ENCODE results near the gene FAM227A.

FAM227A gene

DNA sequence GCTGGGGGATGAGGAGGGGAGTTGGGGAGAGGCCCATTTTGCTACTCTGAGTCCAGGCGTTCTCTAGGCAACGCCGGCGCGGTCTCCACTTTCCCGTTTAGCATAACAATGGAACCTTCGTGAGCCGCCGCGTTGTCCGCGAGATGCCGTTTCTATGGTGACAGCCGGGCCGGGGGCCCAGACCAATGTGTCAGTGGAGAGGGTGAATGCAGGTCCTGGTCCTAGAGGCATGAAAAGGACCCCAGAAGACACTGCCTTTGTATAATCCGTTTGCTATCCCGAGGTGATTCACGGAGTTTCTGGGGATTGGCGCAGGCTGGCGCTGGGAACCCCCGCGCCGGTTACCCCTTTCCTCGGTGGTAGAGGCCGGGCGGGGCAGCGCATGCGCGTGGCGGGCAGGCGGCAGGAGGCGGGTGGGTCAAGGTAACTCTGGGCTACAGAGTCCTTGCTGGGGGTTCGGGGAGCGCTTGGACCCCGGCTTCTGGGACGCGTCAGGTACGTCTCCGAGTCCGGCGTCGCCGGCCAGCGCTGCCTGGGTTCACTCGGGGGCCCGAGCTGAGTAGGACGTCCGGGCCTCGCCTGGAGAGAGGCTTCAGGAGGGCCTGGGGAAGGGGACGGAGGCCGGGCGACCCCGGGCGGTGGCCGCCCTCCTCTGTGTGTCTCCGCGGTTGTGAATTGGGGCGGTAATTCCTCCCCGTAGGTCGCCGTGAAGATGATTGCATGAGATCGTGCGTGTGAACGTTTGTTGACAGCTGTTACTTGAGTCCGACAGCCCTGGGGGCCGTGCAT, at the start of gene FAM227A, which contains the start of gene CBY1:
FAM227A (minus strand) TSS at position 137 of the 789 bp plus-strand sequence. CDS start 6,224 bp downstream, outside the sequence.
CBY1 (plus strand) TSS at position 383 of the 789 bp plus-strand sequence. CDS start 11,417 bp downstream, outside the sequence.
- DNase-seq: peak; percentile 76

- peak; percentile 99 for DNase-seq
These were observed 49.3 kb upstream of the FAM227A start, which contains the start of gene GTPBP1 for GRCh38 chr22:38705235-38706100. Gene GTPBP1, plus strand, starts transcription at chr22:38705944. Its CDS starts 12 bp downstream, at chr22:38705956.

DNA sequence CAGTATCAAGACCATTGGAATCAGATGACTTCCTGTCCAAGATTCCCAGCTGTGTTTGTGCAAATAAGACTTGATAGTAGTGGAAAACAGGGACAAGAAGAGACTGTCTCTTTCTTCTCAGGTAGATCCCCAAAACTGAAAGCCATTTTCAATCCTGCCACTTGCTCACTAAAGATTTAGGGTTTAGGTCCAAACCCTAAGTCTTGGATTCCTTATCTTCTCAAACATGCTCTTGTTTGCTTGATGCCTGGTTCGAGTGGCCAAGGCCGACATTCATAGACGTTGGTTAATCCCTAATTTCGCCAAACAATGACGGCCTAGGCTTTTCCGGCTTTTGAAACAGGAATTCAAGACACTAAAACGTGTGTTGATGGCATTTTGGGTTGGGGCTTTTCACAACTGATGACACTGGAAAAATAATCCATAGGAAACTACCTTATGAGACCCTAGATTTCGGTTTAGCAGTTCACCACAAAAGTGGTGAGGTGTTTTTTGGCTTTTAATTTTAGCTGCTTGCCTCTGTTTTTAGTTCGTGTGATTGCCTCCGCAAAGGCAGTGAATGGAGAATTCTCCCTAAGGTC, 48.6 kb upstream of the FAM227A start:
- DNase-seq: no peak

- peak; percentile 26 for DNase-seq
These were observed 44.8 kb upstream of the FAM227A start, which contains the start of gene JOSD1 for GRCh38 chr22:38700789-38701628. Gene JOSD1, minus strand, starts transcription at chr22:38700943. Its CDS starts 956 bp downstream, at chr22:38699987.

DNA sequence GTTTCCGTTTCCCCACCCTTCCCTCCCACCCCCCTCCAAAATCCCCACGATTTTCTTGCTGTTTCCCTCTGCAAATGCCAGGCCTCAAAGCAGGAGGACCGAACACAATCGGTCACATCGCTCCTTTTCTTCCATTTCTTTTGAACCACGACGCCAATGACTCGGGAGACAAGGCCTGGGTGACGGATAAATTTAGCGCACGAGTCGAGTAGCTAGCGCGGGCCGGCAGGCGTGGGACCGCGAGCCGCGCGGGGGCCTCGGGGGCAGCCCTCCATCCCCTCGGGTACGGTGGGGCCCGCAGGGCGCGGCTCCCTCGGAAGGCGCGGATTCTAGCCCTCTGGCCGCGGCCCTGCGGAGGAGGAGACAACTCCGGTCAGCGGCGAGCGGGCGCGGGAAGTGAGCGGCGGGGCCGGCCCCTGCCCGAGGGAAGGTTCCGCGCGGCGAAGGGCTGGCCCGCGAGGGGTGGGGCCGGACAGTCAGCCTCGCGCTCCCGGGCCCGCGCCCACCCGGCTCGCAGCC, 44.1 kb upstream of the FAM227A start:
- DNase-seq: no peak

GRCh38 chr22:38699784-38700183, 43.6 kb upstream of the FAM227A start:
- no peak for DNase-seq

DNA sequence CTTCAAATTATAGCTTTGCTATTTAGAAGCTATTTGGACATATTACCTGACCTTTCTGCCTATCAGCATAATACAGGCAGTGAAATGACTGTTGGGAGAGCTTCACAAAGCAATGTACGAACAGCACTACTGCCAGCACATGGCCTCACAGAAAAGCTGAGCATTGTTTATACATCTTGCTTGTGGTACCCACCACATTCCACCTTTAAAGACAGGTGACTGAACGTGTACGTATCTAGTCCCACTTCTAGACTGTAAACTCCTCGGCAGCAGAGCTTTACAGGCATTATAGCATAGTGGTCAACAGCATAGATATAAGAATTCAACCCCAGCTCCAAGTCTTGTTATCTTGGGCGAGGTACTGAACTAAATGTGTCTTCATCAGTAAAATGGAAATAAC, 43.0 kb upstream of the FAM227A start:
- no peak for DNase-seq

- DNase-seq: no peak
These were observed 42.4 kb upstream of the FAM227A start for GRCh38 chr22:38698407-38699094.

GRCh38 chr22:38697425-38698089, 41.4 kb upstream of the FAM227A start:
- no peak for DNase-seq

DNA sequence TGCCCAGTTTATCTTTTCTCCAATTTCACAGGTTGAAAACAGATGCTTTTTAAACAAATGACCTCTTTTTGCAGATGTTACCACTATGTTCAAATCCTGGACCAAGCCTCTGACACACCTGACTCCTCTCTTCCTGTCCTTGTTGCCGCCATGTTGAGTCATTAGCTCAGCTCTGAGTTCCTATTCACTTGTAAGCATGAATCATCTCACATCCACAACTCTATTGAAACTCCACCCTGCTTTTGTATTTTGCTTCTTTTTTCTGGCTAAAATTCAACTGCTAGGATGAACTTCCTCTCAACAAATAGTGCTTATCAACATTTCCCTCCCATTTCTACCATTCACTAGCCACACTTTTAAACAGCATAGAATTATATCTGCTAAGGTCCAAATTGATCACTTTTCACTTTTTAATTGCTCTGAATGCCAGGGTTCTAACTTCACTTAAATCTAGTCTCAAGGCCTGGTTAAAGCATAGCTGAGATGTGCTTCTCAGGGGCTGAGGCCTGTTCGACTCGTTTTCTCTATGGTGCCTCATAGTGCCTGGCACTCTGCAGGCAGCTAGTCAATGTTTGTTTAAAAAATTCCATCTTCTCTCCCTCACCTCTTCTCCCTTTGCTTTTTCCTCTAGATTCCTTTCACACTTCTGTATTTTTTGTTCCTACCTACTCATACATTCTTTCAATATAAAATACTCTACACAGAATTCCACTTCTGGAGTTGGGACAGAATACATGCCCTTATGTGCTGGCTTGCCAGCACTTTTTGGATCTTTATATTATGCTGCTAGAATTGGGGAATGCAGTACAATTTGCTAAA, 40.6 kb upstream of the FAM227A start:
- no peak for DNase-seq

- no peak for DNase-seq
These were observed 38.7 kb upstream of the FAM227A start for GRCh38 chr22:38694940-38695339.

DNA sequence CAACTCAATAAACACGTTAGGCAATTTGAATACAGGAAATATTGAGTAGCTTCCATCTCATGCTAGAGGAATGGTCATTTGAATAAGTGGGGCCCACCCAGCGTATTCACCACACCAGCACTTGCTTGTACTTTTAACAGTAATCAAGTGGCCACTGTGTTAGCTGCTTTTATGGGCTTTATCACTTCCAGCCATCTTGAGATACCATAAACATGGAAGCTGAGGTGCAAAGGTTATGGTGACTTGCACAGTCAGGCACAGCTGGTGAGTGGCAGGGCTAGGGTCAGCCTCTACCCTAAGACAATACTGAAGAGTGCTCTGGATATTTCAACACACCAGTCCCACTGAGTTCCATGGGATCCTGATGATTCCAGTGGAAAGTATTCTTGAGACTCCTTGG, 37.9 kb upstream of the FAM227A start:
- DNase-seq: no peak

GRCh38 chr22:38689651-38690050, 33.5 kb upstream of the FAM227A start:
- no peak for DNase-seq

DNA sequence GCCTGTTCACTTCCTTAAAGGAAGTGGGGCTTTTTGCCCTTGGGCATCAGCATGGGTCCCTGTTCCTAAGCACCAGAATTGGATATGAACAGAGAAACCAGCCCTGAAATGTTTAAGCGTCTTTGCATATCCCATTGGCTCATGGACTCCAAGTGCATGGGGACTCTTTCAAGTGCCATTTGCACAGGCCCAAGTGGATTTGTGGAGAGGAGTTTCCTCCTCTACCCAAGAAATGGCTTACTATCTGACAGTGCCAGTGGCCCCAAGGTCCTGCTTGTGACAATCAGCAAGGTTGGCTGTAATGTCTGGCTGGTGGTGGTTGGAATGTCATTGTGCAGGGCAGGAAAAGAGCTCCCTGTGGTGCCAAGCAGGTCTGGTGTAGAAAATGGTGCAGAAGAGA, 29.6 kb upstream of the FAM227A start:
- no peak for DNase-seq

DNA sequence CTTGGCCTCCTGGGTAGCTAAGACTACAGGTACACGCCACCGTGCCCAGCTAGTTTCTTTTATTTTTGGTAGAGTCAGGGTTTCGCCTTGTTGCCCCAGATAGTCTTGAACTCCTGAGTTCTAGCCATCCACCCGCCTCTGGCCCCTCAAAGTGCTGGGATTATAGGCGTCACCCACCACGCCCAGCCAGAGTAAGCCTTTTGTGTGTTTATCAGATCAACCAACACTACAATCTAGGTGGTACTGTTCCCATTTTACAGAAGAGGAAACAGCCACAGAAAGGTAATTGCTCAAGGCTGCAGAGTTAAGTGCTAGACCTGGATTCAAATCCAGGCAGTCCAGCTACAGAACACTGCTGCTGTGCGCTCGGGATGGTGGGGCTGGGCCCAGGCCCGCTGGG, 28.7 kb upstream of the FAM227A start:
- no peak for DNase-seq

DNA sequence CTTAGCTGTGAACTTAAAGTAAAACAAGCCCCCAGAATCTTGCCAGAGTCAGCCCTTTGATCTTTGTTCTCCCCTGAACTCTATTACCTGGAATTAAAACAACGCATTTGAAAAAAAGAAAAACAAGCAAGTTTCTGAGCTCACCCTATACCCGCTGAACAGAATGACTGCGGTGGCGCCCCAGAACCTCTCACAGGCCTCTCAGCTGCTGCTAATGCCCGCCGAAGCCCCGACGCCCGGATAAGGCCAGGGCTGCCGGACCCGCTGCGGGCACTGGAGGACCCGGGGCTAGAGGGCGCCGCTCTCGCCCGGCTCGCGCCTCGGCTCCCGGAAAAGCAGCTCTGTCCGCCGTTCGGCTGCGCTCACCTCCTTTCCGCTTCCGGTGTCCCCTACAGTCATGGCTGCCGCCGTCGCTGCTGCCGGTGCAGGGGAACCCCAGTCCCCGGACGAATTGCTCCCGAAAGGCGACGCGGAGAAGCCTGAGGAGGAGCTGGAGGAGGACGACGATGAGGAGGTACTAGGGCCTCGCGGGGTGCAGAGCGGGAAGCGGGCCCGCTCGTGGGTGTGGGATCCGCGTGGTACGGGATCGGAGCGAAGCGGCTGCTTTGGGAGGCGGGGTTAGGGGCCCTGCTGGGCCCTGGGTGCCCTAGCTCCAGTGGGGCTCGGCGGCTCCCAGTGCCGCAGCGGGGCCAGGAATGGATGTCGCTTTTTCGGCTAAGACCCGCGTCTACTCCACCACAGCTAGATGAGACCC, 25.6 kb upstream of the FAM227A start, which contains the start of gene TOMM22:
TOMM22 (plus strand) TSS at position 376 of the 754 bp plus-strand sequence; CDS start at position 398, 22 bp downstream.
- DNase-seq: peak; percentile 50

GRCh38 chr22:38675833-38676232, 19.6 kb upstream of the FAM227A start:
- no peak for DNase-seq

- DNase-seq: no peak
These were observed 18.7 kb upstream of the FAM227A start for GRCh38 chr22:38674888-38675287.
